NCI-H345 treated with DMSO at 0.1 percent for 48 hours (cell line): ENCODE data around the gene ANTXR1.
A peak's percentile ranks its signal among the peaks of the same experiment; 100 is the strongest.
"Not testable (repeated sequence)": the region's sequence is repeated elsewhere in the genome, so short reads cannot be mapped to it uniquely, and the experiment has no call there.

Experiments
- DNase-seq: peaks from one replicate; lab custom pipeline; 2025; ENCODE audit not compliant: unreplicated experiment; lab: John Stamatoyannopoulos, UW

ANTXR1 gene

DNA sequence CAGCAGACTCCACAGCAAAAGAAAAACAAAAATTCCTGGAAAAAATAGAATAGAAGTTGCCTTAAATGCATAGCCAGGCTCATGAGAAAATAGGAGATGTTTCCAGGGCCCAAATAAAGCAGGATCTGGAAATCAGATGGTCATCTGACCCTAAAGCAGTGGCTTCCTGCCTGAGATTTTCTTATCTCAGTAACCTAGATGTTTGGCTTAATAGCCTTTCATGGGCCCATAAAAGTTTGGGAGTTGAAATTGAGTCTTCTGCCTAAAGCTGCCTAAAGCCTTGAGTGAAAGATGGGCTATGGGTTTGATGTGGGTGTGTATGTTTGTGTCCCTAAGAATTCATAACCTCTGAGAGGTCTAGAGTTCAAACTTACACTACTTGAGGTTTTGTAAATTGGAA lies 149.1 kb downstream of the ANTXR1 start:
- no peak for DNase-seq

- no peak for DNase-seq
Observed at GRCh38 chr2:69163109-69163508, 150.1 kb downstream of the ANTXR1 start.

DNA sequence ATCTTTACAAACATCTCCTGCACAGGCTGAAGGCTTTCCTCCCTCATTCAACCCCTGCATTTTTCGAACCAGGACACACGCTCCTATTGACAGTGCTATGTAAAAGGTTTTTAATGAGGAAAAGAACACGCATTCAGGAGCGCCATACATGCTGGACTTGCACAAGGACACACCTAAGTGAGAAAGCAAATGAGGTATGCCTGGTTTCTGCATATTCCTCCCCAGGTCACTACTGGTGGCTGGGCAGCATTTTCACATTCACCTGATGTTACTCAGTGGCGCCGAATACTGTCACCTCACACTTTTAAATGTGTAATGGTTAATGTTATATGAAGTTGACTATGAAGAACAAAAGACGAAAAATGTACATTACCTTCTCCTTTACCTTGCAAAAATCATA lies 150.6 kb downstream of the ANTXR1 start:
- no peak for DNase-seq

- DNase-seq: no peak
Observed at GRCh38 chr2:69164061-69164778, 151.2 kb downstream of the ANTXR1 start.

GRCh38 chr2:69165091-69165880 lies 152.3 kb downstream of the ANTXR1 start:
- no peak for DNase-seq

DNA sequence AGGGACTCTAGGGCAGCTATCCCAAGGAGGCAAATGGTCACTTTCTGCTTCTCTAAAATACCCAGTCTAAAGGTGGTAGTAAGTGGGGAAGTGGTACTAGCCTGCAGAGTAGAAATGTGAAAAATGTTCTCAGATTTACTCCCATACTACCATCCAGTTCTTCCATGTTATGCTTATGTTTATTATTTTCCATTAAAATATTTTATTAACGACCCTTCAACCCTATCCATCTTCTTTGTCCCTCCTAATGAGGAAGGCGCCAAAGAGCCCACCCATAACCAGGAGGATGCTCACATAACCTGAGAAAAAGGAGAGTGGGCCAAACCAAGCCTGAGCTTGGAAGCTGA lies 153.5 kb downstream of the ANTXR1 start:
- DNase-seq: no peak

DNA sequence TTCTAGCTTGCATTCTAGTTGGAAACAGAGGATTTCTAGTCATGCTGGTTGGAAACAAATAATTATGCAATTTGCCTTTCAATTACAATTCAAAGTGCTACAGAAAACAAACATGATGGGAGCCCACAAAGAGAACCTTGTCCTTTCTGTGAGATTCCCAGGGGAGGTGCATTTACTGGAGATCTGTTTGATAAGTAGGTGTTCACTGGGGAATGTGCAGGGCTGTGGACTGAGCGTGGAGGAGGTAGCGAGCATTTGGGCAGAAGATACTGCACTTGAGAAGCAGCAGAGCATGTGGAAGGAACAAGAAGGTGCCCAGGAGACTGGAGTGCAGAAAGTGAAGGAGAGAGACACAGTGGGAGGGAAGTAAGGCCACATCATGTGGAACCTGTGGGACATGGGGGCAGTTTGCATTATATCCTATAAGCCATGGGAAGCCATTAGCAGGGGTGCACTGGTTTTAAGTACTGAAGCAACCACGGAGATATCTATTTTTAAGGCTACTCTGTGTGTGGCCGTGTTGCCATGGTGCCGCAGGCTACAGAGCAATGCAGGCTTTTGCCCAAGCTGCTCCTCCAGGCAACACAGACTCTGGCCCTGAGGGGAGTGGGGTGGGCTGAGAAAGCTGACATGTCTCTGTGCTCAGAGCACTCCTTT lies 154.0 kb downstream of the ANTXR1 start:
- peak; percentile 15 for DNase-seq

- DNase-seq: no peak
Observed at GRCh38 chr2:69167469-69167822, 154.5 kb downstream of the ANTXR1 start.

GRCh38 chr2:69168144-69168813 lies 155.3 kb downstream of the ANTXR1 start:
- no peak for DNase-seq

GRCh38 chr2:69168950-69169654 lies 156.1 kb downstream of the ANTXR1 start:
- no peak for DNase-seq

DNA sequence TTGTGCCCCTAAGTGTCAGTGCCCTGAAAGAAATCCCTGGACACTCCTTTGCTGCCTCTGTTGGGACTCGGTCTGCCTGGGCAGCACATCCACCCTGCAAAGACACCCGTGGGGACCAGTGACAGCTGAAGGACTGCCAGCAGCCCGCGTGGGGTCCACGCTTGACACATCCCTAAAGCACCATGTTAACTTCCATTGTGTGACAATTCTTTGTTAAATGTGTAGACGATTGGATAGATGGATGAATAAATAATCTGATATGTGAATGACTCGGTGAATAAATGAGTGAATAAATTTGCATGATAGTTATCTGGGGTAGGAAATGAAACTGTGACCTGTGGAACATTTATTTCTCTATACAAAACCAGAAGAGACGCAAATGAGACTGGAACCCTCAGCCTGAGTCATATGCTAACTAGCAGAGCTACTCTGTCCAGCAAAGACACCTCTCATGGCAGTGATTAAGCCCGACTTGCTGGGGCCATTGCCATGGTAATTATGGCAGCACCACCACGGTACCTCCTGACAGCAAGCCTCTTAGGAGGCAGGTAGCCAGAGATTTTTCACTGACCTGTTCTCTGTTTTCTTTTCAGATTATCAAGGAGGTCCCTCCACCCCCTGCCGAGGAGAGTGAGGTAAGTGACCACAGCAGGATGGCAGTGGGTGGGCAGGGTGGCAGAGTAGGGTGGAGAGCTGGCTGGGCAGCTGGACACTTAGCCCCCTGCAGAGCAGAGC lies 156.8 kb downstream of the ANTXR1 start:
- no peak for DNase-seq

GRCh38 chr2:69170661-69171060 lies 157.7 kb downstream of the ANTXR1 start:
- DNase-seq: no peak

- no peak for DNase-seq
Observed at GRCh38 chr2:69171116-69171896, 158.3 kb downstream of the ANTXR1 start.

DNA sequence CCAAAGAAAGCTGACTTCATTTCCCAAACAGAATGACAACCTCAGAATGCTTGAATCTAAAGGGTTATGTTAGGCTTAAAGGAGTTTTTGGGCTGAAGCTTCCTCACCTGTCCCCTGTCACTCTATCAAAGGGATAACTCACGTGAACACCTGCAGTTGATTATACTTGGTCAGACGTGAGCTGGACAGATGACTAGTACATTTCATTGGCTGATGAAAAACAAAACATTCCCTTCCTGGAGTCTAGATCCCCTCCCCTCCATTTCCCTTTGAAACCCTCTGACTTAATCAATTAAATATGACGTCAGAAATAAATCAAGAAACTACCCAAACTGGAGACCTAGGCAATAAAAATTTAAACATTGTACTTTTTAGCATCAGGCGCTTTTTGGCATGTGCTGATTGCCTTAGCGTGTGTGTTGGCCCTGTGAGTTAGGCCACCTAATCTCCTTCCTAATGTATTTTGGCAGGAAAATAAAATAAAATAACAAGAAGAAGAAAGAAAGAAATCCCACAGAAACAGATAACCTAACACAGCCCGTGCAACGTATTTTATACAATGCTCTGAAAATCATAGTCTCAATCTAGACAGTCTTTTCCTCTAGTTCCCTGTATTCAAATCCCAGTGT lies 159.0 kb downstream of the ANTXR1 start:
- no peak for DNase-seq

DNA sequence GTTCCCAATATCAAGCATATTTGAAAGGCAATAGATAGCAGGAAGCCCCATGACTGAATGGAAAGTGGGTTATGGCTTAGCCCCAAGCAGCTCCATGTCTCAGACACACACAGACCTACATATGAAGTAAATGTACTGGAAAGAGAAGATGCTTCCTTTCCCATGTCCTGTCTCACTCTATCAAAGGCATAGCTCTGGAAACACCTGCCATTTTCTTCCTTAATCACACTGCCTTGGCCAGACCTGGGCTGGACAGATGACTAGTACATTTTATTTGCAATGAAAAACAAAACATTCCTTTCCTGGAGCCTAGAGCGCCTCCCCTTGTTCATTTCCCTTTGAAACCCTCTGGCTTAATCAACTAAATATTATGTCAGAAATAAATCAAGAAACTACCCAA lies 160.7 kb downstream of the ANTXR1 start:
- DNase-seq: no peak

DNA sequence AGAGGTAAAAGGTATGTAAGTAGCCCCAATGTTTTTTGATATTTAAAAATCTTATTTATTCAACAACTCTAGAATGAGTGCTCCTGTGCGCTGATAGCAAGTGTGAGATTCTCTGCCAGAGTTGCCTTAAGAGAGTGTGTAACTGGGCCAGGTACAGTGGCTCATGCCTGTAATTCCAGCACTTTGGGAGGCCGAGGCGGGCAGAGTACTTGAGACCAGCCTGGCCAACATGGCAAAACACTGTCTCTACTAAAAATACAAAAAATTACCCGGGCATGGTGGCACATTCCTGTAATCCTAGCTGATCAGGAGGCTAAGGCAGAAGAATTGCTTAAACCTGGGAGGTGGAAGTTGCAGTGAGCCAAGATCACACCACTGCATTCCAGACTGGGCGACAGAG lies 161.2 kb downstream of the ANTXR1 start:
- not testable (repeated sequence) for DNase-seq

DNA sequence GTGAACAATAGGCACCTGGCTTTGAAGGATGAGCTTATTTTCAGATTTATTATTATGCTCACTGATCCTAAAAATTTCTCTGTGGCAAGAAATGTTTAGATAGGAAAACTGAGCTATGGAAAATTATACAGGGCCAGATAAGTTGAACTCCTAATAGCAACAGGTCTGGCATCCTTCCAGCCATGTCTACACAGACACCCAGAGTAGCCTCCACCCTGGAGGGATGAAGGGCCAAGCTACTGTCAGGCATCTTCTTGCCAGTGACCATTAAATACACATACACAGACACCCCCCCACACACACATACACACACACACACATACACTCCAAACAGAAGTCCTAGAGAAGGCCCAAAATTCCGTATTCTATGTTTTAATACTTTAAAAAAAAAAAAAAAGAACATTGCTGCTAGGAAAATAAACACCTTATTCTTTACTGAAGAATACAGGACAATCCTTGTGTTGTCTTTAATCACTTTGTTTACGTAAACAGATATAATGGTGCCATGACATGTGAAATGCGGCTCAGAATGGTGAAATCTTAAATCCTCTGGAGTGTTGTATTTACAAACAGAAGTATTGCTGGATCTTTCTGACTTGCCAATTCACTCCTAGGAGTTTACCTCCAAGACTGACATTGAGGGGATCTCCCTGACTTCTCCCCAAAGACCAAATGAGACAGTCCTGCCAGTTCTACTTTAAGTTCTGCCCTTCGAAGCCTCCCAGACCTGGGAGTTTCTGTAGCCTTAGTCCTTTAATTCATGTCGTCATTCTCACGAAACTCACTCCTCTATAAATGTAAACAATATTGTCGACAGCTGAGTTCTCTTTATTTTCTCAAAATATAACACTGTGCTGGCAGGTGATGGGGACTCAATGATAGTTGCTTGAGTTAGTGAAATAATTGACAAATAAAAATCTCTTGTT lies 163.1 kb downstream of the ANTXR1 start:
- no peak for DNase-seq
